ENCODE results near the gene DGCR2. TPM values are rescaled to one million over a fixed set of nuclear protein-coding genes. Genes with fewer than 3 reads are reported as not detected.

DGCR2 gene
- polyA plus RNA-seq, 1 experiment, result 44.3 TPM

GRCh38 chr22:19128009-19128401, 5.8 kb upstream of the DGCR2 start:
- DNase-seq (ENCODE audit: low read depth), result no peak
- POLR2A ChIA-PET, result no interaction called here
- H3K27me3 ChIP-seq (ENCODE audit: control insufficient read depth, insufficient read depth, low read length), result no peaks in the 10 kb centered on the region; the same call in 1 of the 2 replicates
- CTCF ChIA-PET, result interaction anchor here (1.0 kb wide), 1 partner anchor 13 kb away, joined by 3 read pairs; no protein-coding TSS in a partner anchor
- H3K36me3 ChIP-seq (ENCODE audit: control insufficient read depth, insufficient read depth, low read length), result peaks cover 2% of the 10 kb centered on the region
- TF ChIP-seq, protein P1, sequence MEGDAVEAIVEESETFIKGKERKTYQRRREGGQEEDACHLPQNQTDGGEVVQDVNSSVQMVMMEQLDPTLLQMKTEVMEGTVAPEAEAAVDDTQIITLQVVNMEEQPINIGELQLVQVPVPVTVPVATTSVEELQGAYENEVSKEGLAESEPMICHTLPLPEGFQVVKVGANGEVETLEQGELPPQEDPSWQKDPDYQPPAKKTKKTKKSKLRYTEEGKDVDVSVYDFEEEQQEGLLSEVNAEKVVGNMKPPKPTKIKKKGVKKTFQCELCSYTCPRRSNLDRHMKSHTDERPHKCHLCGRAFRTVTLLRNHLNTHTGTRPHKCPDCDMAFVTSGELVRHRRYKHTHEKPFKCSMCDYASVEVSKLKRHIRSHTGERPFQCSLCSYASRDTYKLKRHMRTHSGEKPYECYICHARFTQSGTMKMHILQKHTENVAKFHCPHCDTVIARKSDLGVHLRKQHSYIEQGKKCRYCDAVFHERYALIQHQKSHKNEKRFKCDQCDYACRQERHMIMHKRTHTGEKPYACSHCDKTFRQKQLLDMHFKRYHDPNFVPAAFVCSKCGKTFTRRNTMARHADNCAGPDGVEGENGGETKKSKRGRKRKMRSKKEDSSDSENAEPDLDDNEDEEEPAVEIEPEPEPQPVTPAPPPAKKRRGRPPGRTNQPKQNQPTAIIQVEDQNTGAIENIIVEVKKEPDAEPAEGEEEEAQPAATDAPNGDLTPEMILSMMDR (IDR thresholded peaks at IDR 0.05; ENCODE audit: insufficient read depth, low read depth, low read length), result no peak
- H3K4me3 ChIP-seq (ENCODE audit: low read depth, low read length), result no peak overlapping the region

GRCh38 chr22:19127329-19128008, 5.3 kb upstream of the DGCR2 start:
- POLR2A ChIA-PET, result no interaction called here
- H3K36me3 ChIP-seq (ENCODE audit: control insufficient read depth, insufficient read depth, low read length), result peaks cover 1% of the 10 kb centered on the region
- DNase-seq (ENCODE audit: low read depth), result no peak
- no peak overlapping the region for H3K4me3 ChIP-seq (ENCODE audit: low read depth, low read length)
- no peaks in the 10 kb centered on the region; the same call in 1 of the 2 replicates for H3K27me3 ChIP-seq (ENCODE audit: control insufficient read depth, insufficient read depth, low read length)
- TF ChIP-seq, protein P1 (IDR thresholded peaks at IDR 0.05; ENCODE audit: insufficient read depth, low read depth, low read length), result no peak
- CTCF ChIA-PET, result interaction anchor here (0.6 to 1.0 kb wide), 2 partner anchors 12 to 441 kb away, joined by 3 read pairs; no protein-coding TSS in a partner anchor

GRCh38 chr22:19126309-19127273, 4.4 kb upstream of the DGCR2 start:
- ChIA-PET POLR2A (no interaction called here), CTCF (interaction anchor here (0.5 to 0.6 kb wide), 2 partner anchors 18 to 289 kb away, joined by 4 to 5 read pairs; partner anchors contain the start of gene ESS2)
- Histone ChIP-seq H3K36me3 (ENCODE audit: control insufficient read depth, insufficient read depth, low read length) (no peaks in the 10 kb centered on the region; the same call in 1 of the 2 replicates), H3K27me3 (ENCODE audit: control insufficient read depth, insufficient read depth, low read length) (no peaks in the 10 kb centered on the region; the same call in 1 of the 2 replicates), H3K4me3 (ENCODE audit: low read depth, low read length) (no peak overlapping the region)
- TF ChIP-seq, protein P1 (IDR thresholded peaks at IDR 0.05; ENCODE audit: insufficient read depth, low read depth, low read length), result no peak
- no peak for DNase-seq (ENCODE audit: low read depth)

DNA sequence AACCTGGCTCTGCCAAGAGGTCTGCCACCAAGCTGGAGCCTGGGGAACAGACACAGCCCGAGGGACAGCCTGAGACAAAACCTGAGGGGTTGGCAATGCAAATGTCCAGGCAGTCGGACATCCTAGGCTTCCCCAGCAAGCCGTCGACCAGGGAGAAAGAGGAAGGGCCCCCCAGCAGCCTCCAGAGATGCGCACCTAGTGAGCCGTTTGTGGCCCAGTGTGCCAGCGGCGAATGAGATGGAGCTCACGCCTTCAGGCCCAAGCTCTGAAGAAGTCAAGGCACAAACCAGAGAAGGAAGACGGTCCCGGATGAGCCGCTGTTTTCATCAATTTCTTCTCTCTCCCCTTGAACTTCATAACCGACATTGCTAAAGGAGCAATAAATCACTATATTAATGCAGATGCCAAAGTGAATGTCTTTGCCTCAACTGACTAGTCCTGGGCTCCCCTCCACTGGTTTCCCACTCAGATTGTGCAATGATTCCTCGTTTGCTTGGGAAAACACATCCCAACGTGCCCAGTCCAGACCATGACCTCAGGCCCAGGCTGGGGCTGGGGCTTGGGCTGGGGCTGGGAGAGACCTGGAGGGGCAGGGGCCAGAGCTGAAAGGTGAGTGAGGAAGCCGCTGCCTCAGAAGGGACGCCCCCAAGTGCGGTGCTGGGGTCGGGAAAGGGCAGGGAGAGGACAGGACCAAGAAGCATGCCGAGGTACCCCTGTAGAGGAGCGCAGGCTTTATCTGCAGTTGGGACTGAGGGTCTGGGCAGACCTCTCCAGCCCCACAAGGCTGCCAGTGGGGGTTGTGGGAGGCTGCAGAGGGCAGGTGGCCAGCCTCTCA, 3.5 kb upstream of the DGCR2 start:
- TF ChIP-seq, protein P1 (IDR thresholded peaks at IDR 0.05; ENCODE audit: insufficient read depth, low read depth, low read length), result no peak
- ChIA-PET POLR2A (no interaction called here), CTCF (interaction anchor here (0.5 to 1.2 kb wide), 3 partner anchors 19 to 290 kb away, joined by 4 to 6 read pairs (median 5); partner anchors contain the start of gene ESS2)
- no peaks in the 10 kb centered on the region for H3K36me3 ChIP-seq (ENCODE audit: control insufficient read depth, insufficient read depth, low read length)
- no peaks in the 10 kb centered on the region; the same call in 1 of the 2 replicates for H3K27me3 ChIP-seq (ENCODE audit: control insufficient read depth, insufficient read depth, low read length)
- H3K4me3 ChIP-seq (ENCODE audit: low read depth, low read length), result no peak overlapping the region
- DNase-seq (ENCODE audit: low read depth), result no peak
